Measurements from ENCODE around the gene NAP1L4.
"Not testable (repeated sequence)": the region's sequence is repeated elsewhere in the genome, so short reads cannot be mapped to it uniquely, and the experiment has no call there.

NAP1L4 gene

GRCh38 chr11:2954263-2954662 lies 37.9 kb downstream of the NAP1L4 start:
- no peak for DNase-seq

- DNase-seq, result no peak
Measured at GRCh38 chr11:2952290-2952689, 39.8 kb downstream of the NAP1L4 start.

- no peak for DNase-seq
Measured at GRCh38 chr11:2951231-2952110, 40.7 kb downstream of the NAP1L4 start.

- no peak for DNase-seq
Measured at GRCh38 chr11:2950825-2951224, 41.3 kb downstream of the NAP1L4 start.

GRCh38 chr11:2949920-2950319 lies 42.2 kb downstream of the NAP1L4 start:
- DNase-seq, result no peak

GRCh38 chr11:2947744-2948143 lies 44.4 kb downstream of the NAP1L4 start:
- no peak for DNase-seq

- DNase-seq, result no peak
Measured at GRCh38 chr11:2945757-2946287, 46.3 kb downstream of the NAP1L4 start.

GRCh38 chr11:2945031-2945756 lies 46.9 kb downstream of the NAP1L4 start:
- no peak for DNase-seq

- DNase-seq, result no peak
Measured at GRCh38 chr11:2944530-2944929, 47.6 kb downstream of the NAP1L4 start.

- no peak for DNase-seq
Measured at GRCh38 chr11:2943711-2944118, 48.4 kb downstream of the NAP1L4 start.

GRCh38 chr11:2942872-2943710 lies 49.0 kb downstream of the NAP1L4 start:
- DNase-seq, result no peak

- DNase-seq, result no peak
Measured at GRCh38 chr11:2942447-2942846, 49.7 kb downstream of the NAP1L4 start.

GRCh38 chr11:2940921-2941821 lies 51.0 kb downstream of the NAP1L4 start:
- no peak for DNase-seq

- DNase-seq, result no peak
Measured at GRCh38 chr11:2940147-2940920, 51.8 kb downstream of the NAP1L4 start.

GRCh38 chr11:2938458-2939418 lies 53.4 kb downstream of the NAP1L4 start:
- not testable (repeated sequence) for DNase-seq

- DNase-seq, result not testable (repeated sequence)
Measured at GRCh38 chr11:2937641-2938457, 54.3 kb downstream of the NAP1L4 start.

GRCh38 chr11:2934611-2935239 lies 57.4 kb downstream of the NAP1L4 start:
- no peak for DNase-seq

GRCh38 chr11:2934021-2934550 lies 58.0 kb downstream of the NAP1L4 start:
- DNase-seq, result no peak
